Mesodermal cell (in vitro differentiated cells): Measurements from ENCODE around the gene GPR27.

Source experiments
- H3K27ac ChIP-seq: 2 replicates; pipeline ENCODE4 v1.7.0; 2013; ENCODE audit warnings: mild to moderate bottlenecking, low read depth, low read length, moderate library complexity; ENCODE audit not compliant: severe bottlenecking
- H3K36me3 ChIP-seq: 2 replicates; pipeline ENCODE4 v1.7.1; 2013; ENCODE audit warnings: mild to moderate bottlenecking, low read length, moderate library complexity; ENCODE audit not compliant: control insufficient read depth, insufficient read depth
- H3K4me1 ChIP-seq: one replicate; pipeline ENCODE4 v1.7.1; 2013; ENCODE audit warnings: mild to moderate bottlenecking, low read length; ENCODE audit not compliant: insufficient read depth, control insufficient read depth, poor library complexity, severe bottlenecking
- H3K4me3 ChIP-seq: 2 replicates; pipeline ENCODE4 v1.7.0; 2013; ENCODE audit warnings: low read length, control low read depth, mild to moderate bottlenecking; ENCODE audit not compliant: insufficient read depth, poor library complexity, severe bottlenecking; ENCODE audit errors: extremely low read depth
- H3K9me3 ChIP-seq: 2 replicates; pipeline ENCODE4 v1.7.1; 2013; ENCODE audit warnings: mild to moderate bottlenecking, low read length, moderate library complexity; ENCODE audit not compliant: control insufficient read depth
- WGBS, 2 experiments: methylation state at CpG; one replicate each; pipeline ENCODE4 v1.1.5; 2013; ENCODE audit warnings: missing lambda C conversion rate in 2 of 2; ENCODE audit not compliant: insufficient coverage in 2 of 2; 5-methylcytosine and 5-hydroxymethylcytosine counted together

GPR27 gene

GRCh38 chr3:71733319-71733718 lies 20.3 kb upstream of the GPR27 start:
- H3K36me3 ChIP-seq: no peaks in the 10 kb centered on the region
- H3K4me3 ChIP-seq: no peak overlapping the region
- WGBS, 2 experiments: no CpG with 5 or more reads among the region's 2 CpGs
- H3K27ac ChIP-seq: no peak overlapping the region
- no peaks in the 10 kb centered on the region for H3K9me3 ChIP-seq
- no peaks in the 10 kb centered on the region for H3K4me1 ChIP-seq

- Histone ChIP-seq H3K4me1 (no peaks in the 10 kb centered on the region), H3K36me3 (no peaks in the 10 kb centered on the region), H3K9me3 (no peaks in the 10 kb centered on the region), H3K4me3 (no peak overlapping the region), H3K27ac (no peak overlapping the region)
- no CpG with 5 or more reads among the region's 1 CpG for WGBS, 2 experiments
Observed at GRCh38 chr3:71734881-71735280, 18.8 kb upstream of the GPR27 start.

GRCh38 chr3:71742621-71743020 lies 11.0 kb upstream of the GPR27 start:
- Histone ChIP-seq H3K4me3 (no peak overlapping the region), H3K4me1 (no peaks in the 10 kb centered on the region), H3K9me3 (peaks cover 11% of the 10 kb centered on the region), H3K27ac (no peak overlapping the region), H3K36me3 (no peaks in the 10 kb centered on the region)
- WGBS, 2 experiments: no CpG with 5 or more reads among the region's 1 CpG

DNA sequence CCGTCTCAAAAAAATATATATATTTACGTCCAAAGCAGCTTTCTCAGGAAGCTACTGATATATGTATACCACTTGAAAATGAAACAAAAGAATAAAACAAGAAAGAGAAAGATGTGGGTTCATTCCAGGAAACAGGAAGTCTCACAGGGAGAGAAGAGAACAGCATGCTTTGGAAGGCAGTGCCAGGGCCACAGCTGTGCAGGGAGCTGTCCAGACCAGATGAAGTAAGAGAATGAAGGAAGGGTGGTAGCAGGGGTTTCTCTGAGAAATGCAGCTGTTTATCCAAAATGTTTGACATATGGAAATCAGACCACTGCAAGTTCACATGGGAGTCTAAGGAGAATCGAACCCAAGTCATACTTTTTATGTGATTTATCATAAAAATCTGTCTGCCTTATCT lies 8.9 kb upstream of the GPR27 start:
- Histone ChIP-seq H3K36me3 (no peaks in the 10 kb centered on the region), H3K9me3 (peaks cover 11% of the 10 kb centered on the region), H3K4me3 (no peak overlapping the region), H3K4me1 (no peaks in the 10 kb centered on the region), H3K27ac (no peak overlapping the region)
- no CpG with 5 or more reads among the region's 3 CpGs for WGBS, 2 experiments

DNA sequence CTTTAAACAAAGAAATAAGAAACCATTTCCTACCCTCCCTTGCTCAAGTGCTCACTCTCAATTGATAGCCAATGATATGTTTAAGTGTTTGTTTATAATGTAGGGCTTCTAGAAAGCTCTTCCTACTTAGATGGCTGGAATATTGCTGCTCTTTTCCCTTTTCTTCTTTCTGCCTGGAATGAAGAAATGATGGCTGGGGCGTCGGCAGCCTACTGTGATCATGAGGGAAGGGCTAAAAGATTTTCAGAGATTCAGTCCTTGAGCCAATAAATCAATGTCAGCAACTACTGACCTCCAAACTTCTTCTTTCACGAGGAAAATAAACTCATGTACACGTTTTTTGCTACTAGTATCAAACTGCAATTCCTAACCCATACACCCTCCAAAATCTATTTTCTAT lies 2.1 kb upstream of the GPR27 start:
- no peak overlapping the region for H3K27ac ChIP-seq
- H3K36me3 ChIP-seq: no peaks in the 10 kb centered on the region
- WGBS, 2 experiments: 83% methylated on average over 2 to 4 of the region's 4 CpGs
- H3K9me3 ChIP-seq: no peaks in the 10 kb centered on the region
- no peaks in the 10 kb centered on the region for H3K4me1 ChIP-seq
- H3K4me3 ChIP-seq: no peak overlapping the region

DNA sequence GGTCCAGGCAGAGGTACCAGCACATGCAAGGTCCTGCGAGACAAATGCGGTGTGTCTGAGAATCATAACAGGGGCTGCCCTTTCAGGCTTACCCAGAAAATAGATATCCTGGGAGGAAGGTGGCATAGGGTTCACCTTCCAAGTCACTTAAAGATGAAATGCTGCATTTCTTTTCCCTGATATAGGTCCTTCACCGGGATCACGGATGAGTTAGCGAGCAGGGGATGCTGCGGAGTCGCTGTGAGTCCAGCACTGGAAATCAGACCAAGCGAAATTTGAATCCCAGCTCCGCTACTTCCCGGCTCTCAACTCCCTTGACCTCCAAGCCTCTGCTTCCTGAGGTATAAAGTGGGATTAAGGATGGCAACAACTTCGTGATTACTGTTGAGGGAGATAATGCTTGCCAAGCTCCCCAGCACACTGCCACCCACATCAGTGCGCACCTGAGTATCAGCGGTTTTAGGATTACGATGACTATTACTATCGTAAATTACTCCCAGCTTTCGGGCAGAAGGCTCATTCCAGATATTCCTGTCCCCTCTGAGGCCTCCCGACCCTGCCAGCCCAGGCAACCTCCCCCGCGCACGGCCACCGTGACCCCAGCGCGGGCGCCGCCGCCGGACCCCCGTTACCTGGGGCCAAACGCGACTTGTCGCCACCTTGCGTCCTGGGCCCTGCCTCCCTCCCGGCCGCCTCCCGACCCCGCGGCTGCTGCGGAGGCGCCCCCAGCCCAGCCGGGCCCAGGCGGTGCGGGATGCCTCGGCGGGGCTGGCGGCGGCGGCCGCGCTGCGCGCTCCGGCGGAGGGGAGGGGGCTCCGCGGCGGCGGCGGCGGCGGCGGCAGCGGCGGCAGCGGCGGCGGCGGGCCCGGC lies 589 bp upstream of the GPR27 start:
- no peak overlapping the region for H3K27ac ChIP-seq
- no peaks in the 10 kb centered on the region for H3K9me3 ChIP-seq
- H3K4me1 ChIP-seq: no peaks in the 10 kb centered on the region
- no peaks in the 10 kb centered on the region for H3K36me3 ChIP-seq
- peak overlapping the region; percentile 35 for H3K4me3 ChIP-seq
- WGBS, 2 experiments: 13 to 15% methylated on average over 36 to 46 of the region's 68 CpGs

- H3K9me3 ChIP-seq: no peaks in the 10 kb centered on the region
- no peak overlapping the region for H3K27ac ChIP-seq
- peak overlapping the region; percentile 32 for H3K4me3 ChIP-seq
- WGBS, 2 experiments: 43 to 63% methylated on average over 49 to 52 of the region's 65 CpGs
- H3K4me1 ChIP-seq: no peaks in the 10 kb centered on the region
- no peaks in the 10 kb centered on the region for H3K36me3 ChIP-seq
Observed at GRCh38 chr3:71754610-71755253, 1.1 kb downstream of the GPR27 start.

- Histone ChIP-seq H3K27ac (no peak overlapping the region), H3K4me3 (no peak overlapping the region), H3K36me3 (no peaks in the 10 kb centered on the region), H3K4me1 (no peaks in the 10 kb centered on the region), H3K9me3 (no peaks in the 10 kb centered on the region)
- 100% methylated on average over 1 of the region's 2 CpGs; no CpG with 5 or more reads in 1 of the 2 experiments for WGBS, 2 experiments
Observed at GRCh38 chr3:71758091-71758490, 4.4 kb downstream of the GPR27 start.

DNA sequence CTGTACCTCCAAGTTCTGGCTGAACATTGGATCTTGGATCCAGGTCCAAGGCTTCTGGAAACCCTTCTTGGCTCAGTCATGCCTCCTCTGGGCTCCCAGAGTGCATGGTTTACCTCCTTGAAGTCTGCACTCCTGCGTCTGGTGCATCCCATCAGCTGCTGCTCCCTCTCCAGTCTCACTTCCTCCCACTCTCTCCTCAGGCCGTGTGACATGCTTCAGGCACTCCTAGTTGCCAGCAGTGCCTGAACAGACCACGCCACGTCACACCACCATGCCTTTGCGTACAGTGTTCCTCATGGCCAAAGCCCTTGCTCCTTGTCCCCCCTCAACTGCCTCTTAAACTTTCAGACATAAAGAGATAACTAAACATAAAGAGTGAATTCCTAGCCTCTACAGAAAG lies 5.7 kb downstream of the GPR27 start:
- Histone ChIP-seq H3K27ac (no peak overlapping the region), H3K36me3 (no peaks in the 10 kb centered on the region), H3K4me3 (no peak overlapping the region), H3K9me3 (no peaks in the 10 kb centered on the region), H3K4me1 (no peaks in the 10 kb centered on the region)
- 90 to 93% methylated on average over 2 to 5 of the region's 5 CpGs for WGBS, 2 experiments

DNA sequence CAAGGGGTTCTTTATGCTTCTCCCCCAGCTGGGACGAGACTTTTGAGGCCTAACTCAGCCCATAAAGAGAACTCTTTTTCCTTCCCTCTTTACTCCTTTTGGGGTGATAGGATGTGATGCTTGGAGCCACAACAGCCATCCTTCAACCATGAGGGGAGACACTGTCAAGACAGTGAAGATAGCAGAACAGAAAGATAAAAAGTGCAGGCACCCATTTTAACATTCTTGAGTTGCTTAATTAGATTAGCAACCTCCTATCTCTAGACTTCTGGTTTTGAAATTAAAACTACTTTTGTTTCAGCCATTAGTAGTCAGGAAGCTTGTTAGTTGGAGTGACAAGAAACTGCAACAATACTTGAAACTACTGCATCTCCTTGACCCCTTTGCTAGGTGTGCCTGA lies 6.5 kb downstream of the GPR27 start:
- no peaks in the 10 kb centered on the region for H3K4me1 ChIP-seq
- no peaks in the 10 kb centered on the region for H3K9me3 ChIP-seq
- no CpG with 5 or more reads among the region's 1 CpG for WGBS, 2 experiments
- no peak overlapping the region for H3K27ac ChIP-seq
- H3K4me3 ChIP-seq: no peak overlapping the region
- no peaks in the 10 kb centered on the region for H3K36me3 ChIP-seq

DNA sequence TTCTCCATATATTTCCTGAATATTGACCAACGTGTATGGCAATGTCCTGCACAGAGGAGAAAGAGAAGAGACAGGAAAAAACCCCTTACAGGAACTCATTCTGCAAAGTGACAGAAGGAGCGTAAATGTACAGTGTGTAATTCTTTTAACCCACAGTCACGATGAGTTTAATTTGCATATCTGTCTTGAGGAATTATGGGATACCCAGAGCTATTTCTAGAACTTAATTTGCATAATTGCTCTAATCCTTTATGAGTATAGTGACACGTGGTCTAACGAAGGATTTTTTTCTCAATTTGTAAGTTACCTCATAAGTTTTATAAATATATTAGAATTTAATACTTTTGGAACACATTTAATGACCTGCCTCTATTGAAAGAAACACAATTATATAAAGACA lies 9.8 kb downstream of the GPR27 start:
- Histone ChIP-seq H3K27ac (no peak overlapping the region), H3K36me3 (no peaks in the 10 kb centered on the region), H3K4me1 (no peaks in the 10 kb centered on the region), H3K9me3 (no peaks in the 10 kb centered on the region), H3K4me3 (no peak overlapping the region)
- WGBS, 2 experiments: no CpG with 5 or more reads among the region's 5 CpGs
